ENCODE measurements around the gene OLIG1.

DNA sequence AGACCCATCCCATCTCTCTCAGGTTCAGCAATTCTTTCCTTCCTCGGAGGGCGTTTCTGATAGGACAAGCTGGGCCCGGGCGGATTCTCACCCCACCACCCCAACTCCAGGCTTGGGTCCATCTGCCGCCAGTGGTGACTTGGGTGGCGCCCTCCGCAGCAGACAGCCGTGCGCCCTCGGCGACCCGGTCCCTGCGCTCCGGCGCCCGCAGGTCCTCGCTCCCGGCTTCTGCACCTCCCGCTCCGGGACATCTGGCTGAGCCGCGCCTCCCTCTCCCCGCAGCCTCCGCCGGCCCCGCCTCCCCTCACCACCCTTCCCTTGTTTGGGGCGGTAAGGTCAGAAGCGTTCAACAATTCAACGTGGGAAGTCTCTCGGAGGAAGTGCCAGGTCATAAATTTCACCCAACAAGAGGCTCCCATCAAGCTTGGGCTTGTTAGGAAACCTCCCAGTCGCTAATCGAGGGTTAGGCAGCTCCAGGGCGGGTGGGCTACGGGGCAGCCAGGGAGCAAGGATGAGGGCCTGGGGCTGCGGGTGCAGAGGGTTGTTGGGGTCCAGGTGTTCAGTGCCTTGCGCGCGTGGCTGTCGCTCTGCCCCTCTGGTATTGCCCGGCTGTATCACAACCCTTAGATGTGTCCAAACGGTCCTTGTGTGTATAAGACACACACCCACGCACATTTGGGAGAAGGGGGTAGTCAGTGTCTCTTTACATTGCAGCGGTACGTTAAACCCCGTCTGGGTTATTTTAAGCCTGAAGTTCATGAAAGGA, 39.8 kb downstream of the OLIG1 start:
- TF ChIP-seq POLR2A (IDR thresholded peaks at IDR 0.05; ENCODE audit: low read length) (no peak), GATA1 (IDR thresholded peaks at IDR 0.05; ENCODE audit: low read depth, low read length) (no peak)
